BJ (cell line): ENCODE results near the gene DOK3. TPM values are rescaled to one million over a fixed set of nuclear protein-coding genes. Genes with fewer than 3 reads are reported as not detected.

ENCODE experiments used
- CTCF ChIA-PET: fragments of 350-600 bp; formaldehyde crosslinking; extraction: SDS; loops from one replicate; lab custom pipeline; 2021; ENCODE audit warnings: antibody characterized with exemption, inconsistent platforms; lab: Yijun Ruan, JAX
- POLR2A ChIA-PET: fragments of 300-600 bp; sonication (Branson Sonifier 250); formaldehyde crosslinking; extraction: SDS; loops from one replicate; lab custom pipeline; 2021; ENCODE audit warnings: antibody characterized with exemption; lab: Charles Lee
- DNase-seq: peaks from one replicate; pipeline ENCODE4 v3.0.0-alpha.2; 2011; ENCODE audit warnings: low read depth
- H3K27me3 ChIP-seq: 2 replicates; pipeline ENCODE4 v1.6.0; 2011; ENCODE audit warnings: low read length; ENCODE audit not compliant: control insufficient read depth, insufficient read depth
- H3K36me3 ChIP-seq: 2 replicates; pipeline ENCODE4 v1.5.1; 2011; ENCODE audit warnings: low read length; ENCODE audit not compliant: control insufficient read depth, insufficient read depth
- H3K4me3 ChIP-seq: 2 replicates; pipeline ENCODE4 v1.5.1; 2011; ENCODE audit warnings: low read depth, mild to moderate bottlenecking, control low read depth, low read length
- CTCF ChIP-seq: IDR thresholded peaks from 2 replicates; pipeline ENCODE4 v1.5.1; 2011; ENCODE audit warnings: low read depth, mild to moderate bottlenecking, control low read depth, inconsistent platforms, low read length, moderate library complexity; ENCODE audit not compliant: insufficient read depth
- polyA plus RNA-seq: library from polyadenylated mRNA; depleted of rRNA; stranded (reverse); fragments of >200 nt; gene quantifications from 2 replicates; pipeline ENCODE4 v1.2.3, GENCODE V29; 2011

Gene DOK3
- polyA plus RNA-seq, 1 experiment, result 1.2 TPM

DNA sequence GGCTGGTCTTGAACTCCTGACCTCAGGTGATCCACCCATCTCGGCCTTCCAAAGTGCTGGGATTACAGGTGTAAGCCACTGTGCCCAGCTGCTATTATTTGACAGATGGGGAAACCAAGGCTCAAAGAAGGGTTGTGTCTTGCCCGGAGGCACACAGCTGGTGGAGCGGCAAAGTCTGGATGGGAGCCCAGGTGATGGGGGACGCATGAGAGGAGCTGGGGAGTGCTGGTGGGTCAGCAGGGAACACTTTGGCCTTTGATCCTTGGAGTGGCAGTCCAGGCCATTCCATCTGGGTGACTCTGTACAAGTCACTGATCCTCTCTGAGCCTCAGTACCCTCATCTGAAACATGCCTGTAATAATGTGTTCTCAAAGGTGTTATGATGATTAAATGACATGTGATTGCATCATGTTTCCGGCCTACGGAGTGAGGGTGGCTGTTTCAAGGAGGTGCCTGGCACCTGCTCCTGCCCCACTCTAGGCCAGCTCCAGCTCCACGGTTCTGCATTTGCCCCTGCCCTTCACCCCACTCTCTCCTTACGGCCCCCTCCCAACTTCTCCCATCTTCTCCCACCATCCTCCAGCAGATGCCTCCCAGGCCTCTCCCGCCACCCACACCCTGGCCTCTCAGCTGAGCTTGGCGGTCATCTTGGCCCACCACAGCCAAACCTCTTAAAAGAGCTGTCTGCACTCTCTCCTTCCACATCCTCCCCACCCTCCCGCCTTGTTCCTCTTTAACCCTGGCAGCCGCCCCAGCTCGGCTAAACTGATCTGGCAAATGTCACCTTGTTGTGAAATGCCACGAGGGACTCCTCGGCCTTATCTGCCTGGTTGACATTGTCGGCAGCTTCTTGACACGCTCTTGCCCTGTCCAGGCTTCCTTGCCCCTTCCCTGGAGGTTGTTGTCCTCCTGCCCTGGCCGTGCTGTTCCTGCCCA is 30.6 kb downstream of the DOK3 start:
- Histone ChIP-seq H3K27me3 (no peaks in the 10 kb centered on the region), H3K4me3 (no peak overlapping the region), H3K36me3 (peaks cover 21% of the 10 kb centered on the region)
- TF ChIP-seq CTCF, result no peak
- no peak for DNase-seq
- ChIA-PET CTCF (interaction anchor here (0.8 to 8.3 kb wide), 8 partner anchors 10 to 169 kb away, joined by 3 to 85 read pairs (median 6); partner anchors contain the start of gene PDLIM7), POLR2A (interaction anchor here (0.6 to 1.4 kb wide), 4 partner anchors 12 to 69 kb away, joined by 3 to 4 read pairs (median 3); no protein-coding TSS in a partner anchor)

DNA sequence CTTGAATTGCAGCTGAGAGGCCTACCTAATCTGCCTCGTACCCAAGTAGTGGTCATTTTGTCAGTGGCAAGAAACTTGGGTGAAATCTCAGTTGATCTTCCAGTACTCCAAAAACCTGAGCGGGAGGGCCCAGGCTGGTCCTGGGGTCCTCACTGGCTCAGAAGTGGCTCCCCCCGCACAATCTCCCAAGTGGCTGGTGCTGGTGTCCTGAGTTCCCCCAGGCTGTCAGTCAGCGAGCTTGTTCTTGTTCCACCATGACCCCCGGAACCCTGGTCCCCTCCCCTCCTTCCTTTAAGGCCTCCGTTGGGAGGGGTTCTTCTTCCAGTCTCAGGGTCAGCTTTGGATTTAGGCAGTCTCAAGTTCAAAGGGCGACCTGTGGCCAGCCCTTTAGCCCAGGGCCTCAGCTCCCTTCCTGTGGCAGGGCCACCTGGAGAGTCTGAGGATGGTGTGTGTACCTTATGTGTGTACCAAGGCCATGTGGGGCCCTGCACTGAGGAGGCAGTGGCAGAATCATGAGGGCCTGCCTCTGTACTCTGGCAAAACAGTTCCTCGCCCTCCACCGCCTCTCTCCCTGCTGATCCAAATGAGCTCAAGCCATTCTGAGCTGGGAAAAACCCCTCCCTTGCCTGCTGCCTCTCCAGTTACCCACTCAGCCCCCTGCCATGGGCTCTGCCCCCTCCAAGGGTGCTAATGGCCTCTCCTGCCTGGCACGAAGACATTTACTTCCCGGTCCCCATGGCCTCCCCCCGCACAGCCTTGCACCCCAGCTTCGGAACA is 31.7 kb downstream of the DOK3 start:
- no peak for DNase-seq
- Histone ChIP-seq H3K4me3 (no peak overlapping the region), H3K27me3 (no peaks in the 10 kb centered on the region), H3K36me3 (peaks cover 10% of the 10 kb centered on the region)
- POLR2A ChIA-PET, result interaction anchor here (0.7 to 1.0 kb wide), 3 partner anchors 13 to 17 kb away, joined by 3 to 5 read pairs (median 3); no protein-coding TSS in a partner anchor
- no peak for TF ChIP-seq CTCF
- CTCF ChIA-PET, result interaction anchor here (0.8 to 8.3 kb wide), 11 partner anchors 9 to 168 kb away, joined by 3 to 85 read pairs (median 5); partner anchors contain the start of gene PDLIM7

- CTCF ChIA-PET, result interaction anchor here (0.9 to 8.3 kb wide), 7 partner anchors 12 to 72 kb away, joined by 3 to 85 read pairs (median 4); partner anchors contain the start of gene PDLIM7
- Histone ChIP-seq H3K36me3 (peaks cover 5% of the 10 kb centered on the region), H3K27me3 (no peaks in the 10 kb centered on the region), H3K4me3 (no peak overlapping the region)
- no peak for DNase-seq
- TF ChIP-seq CTCF, result no peak
- POLR2A ChIA-PET, result no interaction called here
Observed at GRCh38 chr5:177476531-177477233, 32.9 kb downstream of the DOK3 start.

DNA sequence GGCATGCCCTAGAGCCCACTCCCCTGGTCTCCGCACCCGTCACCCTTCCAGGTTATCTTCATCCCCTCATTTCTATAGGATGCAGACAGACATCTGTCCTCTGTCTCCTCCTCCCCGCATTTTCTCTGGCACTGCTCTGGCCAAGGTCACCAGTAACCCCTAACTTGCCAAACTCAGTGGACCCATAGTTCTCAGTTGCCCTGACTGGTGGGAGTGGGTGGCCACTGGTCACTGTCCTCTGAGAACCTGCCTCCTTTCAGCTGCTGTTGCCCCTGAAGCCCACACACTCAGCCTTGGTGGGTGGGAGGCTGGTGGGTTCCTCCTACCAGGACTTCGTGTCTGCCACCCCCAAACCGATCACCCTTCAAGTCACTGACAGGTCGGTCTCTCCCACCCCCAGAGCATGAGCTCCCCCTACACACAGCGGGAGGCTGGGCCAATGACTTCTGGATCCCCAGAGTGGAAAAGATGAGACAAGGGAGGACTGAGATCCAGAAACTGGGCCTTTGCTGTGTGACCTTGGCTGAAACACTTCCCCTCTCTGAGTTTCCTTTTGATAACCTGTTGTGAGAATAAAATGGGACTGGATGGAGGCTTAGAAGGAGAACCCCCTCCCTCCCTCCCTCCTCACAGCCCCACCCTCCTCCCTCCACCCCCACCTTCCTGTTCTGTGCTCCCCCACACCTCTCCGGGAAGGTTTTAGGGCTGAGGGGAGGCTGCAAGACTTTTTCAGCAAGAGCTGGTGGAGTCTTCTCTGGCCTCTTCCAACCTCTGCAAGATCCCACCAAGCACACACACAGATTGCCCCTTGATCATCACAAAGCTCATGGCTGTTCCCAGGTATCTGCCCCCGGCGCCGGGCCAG is 33.8 kb downstream of the DOK3 start:
- TF ChIP-seq CTCF, result no peak
- Histone ChIP-seq H3K36me3 (peaks cover 4% of the 10 kb centered on the region), H3K27me3 (no peaks in the 10 kb centered on the region), H3K4me3 (no peak overlapping the region)
- CTCF ChIA-PET, result interaction anchor here (0.9 to 8.3 kb wide), 5 partner anchors 10 to 71 kb away, joined by 3 to 85 read pairs (median 4); partner anchors contain the start of gene PDLIM7
- no peak for DNase-seq
- POLR2A ChIA-PET, result no interaction called here
